ENCODE results near the gene ATP2B3. TPM values are rescaled to one million over a fixed set of nuclear protein-coding genes. Genes with fewer than 3 reads are reported as not detected.

Gene ATP2B3
- total and polyA plus RNA-seq, 2 experiments from 2014 or later, result 0.21 to 0.42 TPM

DNA sequence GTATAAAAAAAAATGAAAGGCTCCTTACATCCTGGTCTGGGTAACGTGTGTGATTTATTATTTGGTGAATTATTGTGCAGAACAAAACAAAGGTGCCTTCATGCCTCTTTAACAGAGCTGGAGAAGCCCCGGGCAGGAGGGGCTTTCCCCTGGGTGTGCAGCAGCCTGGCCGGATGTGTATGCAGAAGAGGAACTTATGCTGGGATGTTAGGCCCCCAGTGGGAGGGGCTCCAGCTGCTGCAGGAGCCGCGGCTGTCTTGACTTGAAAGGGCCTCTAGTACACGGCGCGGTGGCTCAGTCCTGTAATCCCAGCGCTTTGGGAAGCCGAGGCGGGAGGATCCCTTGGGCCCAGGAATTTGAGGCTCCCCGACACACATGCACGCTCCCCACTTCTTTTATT is 65.5 kb downstream of the ATP2B3 start:
- Histone ChIP-seq H3K4me3 (no peak overlapping the region), H3K9me3 (ENCODE audit: low read depth) (no peaks in the 10 kb centered on the region), H3K36me3 (no peaks in the 10 kb centered on the region), H3K27ac (no peak overlapping the region), H3K4me1 (ENCODE audit: low read depth) (no peaks in the 10 kb centered on the region), H3K27me3 (no peaks in the 10 kb centered on the region)
- TF ChIP-seq, protein P1, sequence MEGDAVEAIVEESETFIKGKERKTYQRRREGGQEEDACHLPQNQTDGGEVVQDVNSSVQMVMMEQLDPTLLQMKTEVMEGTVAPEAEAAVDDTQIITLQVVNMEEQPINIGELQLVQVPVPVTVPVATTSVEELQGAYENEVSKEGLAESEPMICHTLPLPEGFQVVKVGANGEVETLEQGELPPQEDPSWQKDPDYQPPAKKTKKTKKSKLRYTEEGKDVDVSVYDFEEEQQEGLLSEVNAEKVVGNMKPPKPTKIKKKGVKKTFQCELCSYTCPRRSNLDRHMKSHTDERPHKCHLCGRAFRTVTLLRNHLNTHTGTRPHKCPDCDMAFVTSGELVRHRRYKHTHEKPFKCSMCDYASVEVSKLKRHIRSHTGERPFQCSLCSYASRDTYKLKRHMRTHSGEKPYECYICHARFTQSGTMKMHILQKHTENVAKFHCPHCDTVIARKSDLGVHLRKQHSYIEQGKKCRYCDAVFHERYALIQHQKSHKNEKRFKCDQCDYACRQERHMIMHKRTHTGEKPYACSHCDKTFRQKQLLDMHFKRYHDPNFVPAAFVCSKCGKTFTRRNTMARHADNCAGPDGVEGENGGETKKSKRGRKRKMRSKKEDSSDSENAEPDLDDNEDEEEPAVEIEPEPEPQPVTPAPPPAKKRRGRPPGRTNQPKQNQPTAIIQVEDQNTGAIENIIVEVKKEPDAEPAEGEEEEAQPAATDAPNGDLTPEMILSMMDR (IDR thresholded peaks at IDR 0.05; ENCODE audit: low read depth, low read length), result no peak
- DNase-seq (ENCODE audit: low read depth in 1 of 2, low spot score in 1 of 2), result peak in 1 of 2 donors; percentile 51

DNA sequence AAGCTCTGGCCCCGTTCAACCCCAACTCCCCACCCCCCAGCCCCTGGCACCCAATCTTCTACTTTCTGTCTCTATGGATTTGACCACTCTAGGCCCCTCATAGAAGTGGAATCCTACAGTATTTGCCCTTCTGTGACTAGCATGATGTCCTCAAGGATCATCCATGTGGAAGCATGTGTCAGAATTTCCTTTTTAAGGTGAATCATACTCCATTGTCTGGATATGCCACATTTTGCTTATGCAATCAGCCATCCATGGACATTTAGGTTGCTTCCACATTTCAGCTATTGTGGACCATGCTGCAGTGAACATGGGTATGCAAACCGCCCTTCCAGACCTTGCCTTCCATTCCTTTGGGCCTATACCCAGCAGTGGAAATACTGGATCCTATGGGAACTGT is 66.0 kb downstream of the ATP2B3 start:
- Histone ChIP-seq H3K27ac (no peak overlapping the region), H3K36me3 (no peaks in the 10 kb centered on the region), H3K27me3 (no peaks in the 10 kb centered on the region), H3K4me3 (no peak overlapping the region), H3K9me3 (ENCODE audit: low read depth) (no peaks in the 10 kb centered on the region), H3K4me1 (ENCODE audit: low read depth) (no peaks in the 10 kb centered on the region)
- TF ChIP-seq, protein P1 (IDR thresholded peaks at IDR 0.05; ENCODE audit: low read depth, low read length), result no peak
- DNase-seq (ENCODE audit: low read depth in 1 of 2, low spot score in 1 of 2), result no peak

DNA sequence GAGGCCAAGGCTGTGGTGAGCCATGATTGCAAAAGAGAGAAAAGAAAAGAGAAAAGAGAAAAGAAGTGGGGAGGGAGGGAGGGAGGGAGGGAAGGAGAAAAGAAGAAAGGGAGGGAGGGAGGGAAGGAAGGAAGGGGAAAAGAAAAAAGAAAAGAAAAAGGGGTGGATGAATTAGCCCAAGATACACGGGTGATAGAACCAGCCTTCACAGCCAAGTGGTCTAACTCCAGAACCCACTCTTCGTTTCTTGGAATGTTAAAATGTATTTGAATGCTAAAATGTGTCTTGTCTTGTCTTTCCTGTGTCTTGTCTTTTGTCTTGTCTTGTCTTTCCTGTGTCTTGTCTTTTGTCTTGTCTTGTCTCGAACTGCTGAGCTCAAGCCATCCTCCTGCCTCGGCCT is 68.4 kb downstream of the ATP2B3 start:
- H3K27me3 ChIP-seq, result no peaks in the 10 kb centered on the region
- H3K36me3 ChIP-seq, result no peaks in the 10 kb centered on the region
- no peak overlapping the region for H3K4me3 ChIP-seq
- H3K9me3 ChIP-seq (ENCODE audit: low read depth), result no peaks in the 10 kb centered on the region
- H3K27ac ChIP-seq, result no peak overlapping the region
- DNase-seq (ENCODE audit: low read depth in 1 of 2, low spot score in 1 of 2), result no peak
- TF ChIP-seq, protein P1 (IDR thresholded peaks at IDR 0.05; ENCODE audit: low read depth, low read length), result no peak
- H3K4me1 ChIP-seq (ENCODE audit: low read depth), result no peaks in the 10 kb centered on the region

DNA sequence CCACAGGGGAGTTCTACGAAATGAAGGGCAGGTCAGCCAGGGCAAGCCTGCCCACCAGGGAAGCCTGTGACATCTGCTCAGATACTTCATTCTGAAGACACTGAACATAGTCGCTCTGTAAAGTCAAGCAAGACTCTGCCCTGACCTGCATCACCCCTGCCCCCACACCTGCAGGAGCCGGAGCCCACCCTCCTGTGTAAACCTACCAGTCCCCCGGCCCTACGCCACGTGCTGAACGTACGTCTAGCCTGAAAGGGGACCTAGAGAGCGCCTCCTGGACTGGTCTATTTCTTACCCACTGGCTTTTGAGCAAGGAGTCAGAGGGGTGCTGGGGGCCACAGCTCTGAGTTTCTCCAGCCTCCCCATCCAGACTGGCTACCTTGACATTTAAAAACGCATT is 69.9 kb downstream of the ATP2B3 start:
- Histone ChIP-seq H3K4me1 (ENCODE audit: low read depth) (no peaks in the 10 kb centered on the region), H3K27me3 (no peaks in the 10 kb centered on the region), H3K4me3 (no peak overlapping the region), H3K9me3 (ENCODE audit: low read depth) (no peaks in the 10 kb centered on the region), H3K36me3 (no peaks in the 10 kb centered on the region), H3K27ac (no peak overlapping the region)
- DNase-seq (ENCODE audit: low read depth in 1 of 2, low spot score in 1 of 2), result no peak
- TF ChIP-seq, protein P1 (IDR thresholded peaks at IDR 0.05; ENCODE audit: low read depth, low read length), result no peak

DNA sequence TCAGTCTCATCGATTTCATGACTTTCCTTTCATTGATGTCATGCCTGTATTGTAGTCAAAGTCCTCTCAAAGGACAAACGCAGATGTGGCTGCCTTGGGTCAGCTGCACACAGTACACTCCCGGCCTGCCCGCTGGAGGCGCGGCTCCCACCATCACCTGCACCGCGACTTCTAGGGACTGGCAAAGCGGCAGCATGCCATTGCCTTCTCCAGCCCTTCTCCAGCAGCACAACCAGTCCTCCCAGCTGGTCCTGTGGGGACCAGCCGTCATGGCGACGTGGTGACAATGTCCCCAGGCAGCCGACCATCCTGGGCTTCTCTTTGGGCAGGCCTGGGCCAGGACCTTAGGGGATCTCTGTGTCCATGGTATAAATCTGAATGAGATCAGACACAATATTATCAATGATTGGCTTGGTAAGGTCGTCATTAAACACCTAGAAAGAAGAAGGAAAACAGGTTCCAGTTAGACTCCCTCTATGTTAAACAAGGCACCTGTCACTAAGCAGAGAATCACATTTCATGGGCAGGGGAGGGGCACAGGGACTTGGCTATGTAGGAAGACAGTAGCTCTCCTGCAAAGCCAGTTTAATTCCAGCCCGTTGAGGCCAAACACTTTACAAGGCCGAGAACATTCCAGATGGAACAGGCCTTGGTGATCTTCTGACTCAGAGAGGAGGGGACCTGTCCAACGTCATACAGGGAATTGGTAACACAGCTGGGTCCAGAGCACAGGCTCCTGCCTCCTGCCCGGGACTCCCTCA is 70.8 kb downstream of the ATP2B3 start:
- TF ChIP-seq, protein P1 (IDR thresholded peaks at IDR 0.05; ENCODE audit: low read depth, low read length), result no peak

More for the DNA sequence above, 70.8 kb downstream of the ATP2B3 start:
- no peak for DNase-seq (ENCODE audit: low read depth in 1 of 2, low spot score in 1 of 2)
- no peaks in the 10 kb centered on the region for H3K9me3 ChIP-seq (ENCODE audit: low read depth)
- no peak overlapping the region for H3K4me3 ChIP-seq
- no peaks in the 10 kb centered on the region for H3K36me3 ChIP-seq
- H3K4me1 ChIP-seq (ENCODE audit: low read depth), result no peaks in the 10 kb centered on the region
- H3K27ac ChIP-seq, result no peak overlapping the region
- no peaks in the 10 kb centered on the region for H3K27me3 ChIP-seq
